Glutamatergic neuron (in vitro differentiated cells): Measurements from ENCODE around the gene SREBF2. TPM values are rescaled to one million over a fixed set of nuclear protein-coding genes. Genes with fewer than 3 reads are reported as not detected.

Experiments
- DNase-seq: peaks from one replicate; pipeline ENCODE4 v3.0.0; 2022
- H3K27ac Mint-ChIP-seq: one replicate; pipeline ENCODE4 v1.8.0; 2020; ENCODE audit warnings: mild to moderate bottlenecking, mixed read lengths, inconsistent platforms; ENCODE audit not compliant: unreplicated experiment
- H3K27me3 Mint-ChIP-seq: one replicate; pipeline ENCODE4 v1.8.0; 2020; ENCODE audit warnings: mild to moderate bottlenecking, moderate library complexity, mixed read lengths, inconsistent platforms; ENCODE audit not compliant: unreplicated experiment
- H3K36me3 Mint-ChIP-seq: one replicate; pipeline ENCODE4 v1.8.0; 2020; ENCODE audit warnings: mild to moderate bottlenecking, mixed read lengths, inconsistent platforms; ENCODE audit not compliant: unreplicated experiment
- H3K4me1 Mint-ChIP-seq: one replicate; pipeline ENCODE4 v1.8.0; 2020; ENCODE audit warnings: mild to moderate bottlenecking, low read depth, mixed read lengths, inconsistent platforms; ENCODE audit not compliant: unreplicated experiment
- H3K4me3 Mint-ChIP-seq: one replicate; pipeline ENCODE4 v1.8.0; 2020; ENCODE audit warnings: mild to moderate bottlenecking, mixed read lengths, inconsistent platforms; ENCODE audit not compliant: unreplicated experiment
- H3K9me3 Mint-ChIP-seq: one replicate; pipeline ENCODE4 v1.8.0; 2020; ENCODE audit warnings: mild to moderate bottlenecking, moderate library complexity, mixed read lengths, inconsistent platforms; ENCODE audit not compliant: unreplicated experiment
- total RNA-seq: library from RNA; stranded (reverse); fragmentation: NEBNext Ultra II Directional; extraction: Animal tissue kit (Norgen Biotek cat#: 25700); gene quantifications from one replicate; pipeline ENCODE4 v1.2.1, GENCODE V29; 2021; ENCODE audit not compliant: unreplicated experiment
- TF ChIP-seq, protein P1 (sequence below): fragments of 200-600 bp; sonication (generic); IDR thresholded peaks from one replicate; pipeline ENCODE4 v1.5.0; 2021; ENCODE audit not compliant: partially characterized antibody, unreplicated experiment

The SREBF2 gene
- total RNA-seq, 1 donor from 2014 or later = 291 TPM

DNA sequence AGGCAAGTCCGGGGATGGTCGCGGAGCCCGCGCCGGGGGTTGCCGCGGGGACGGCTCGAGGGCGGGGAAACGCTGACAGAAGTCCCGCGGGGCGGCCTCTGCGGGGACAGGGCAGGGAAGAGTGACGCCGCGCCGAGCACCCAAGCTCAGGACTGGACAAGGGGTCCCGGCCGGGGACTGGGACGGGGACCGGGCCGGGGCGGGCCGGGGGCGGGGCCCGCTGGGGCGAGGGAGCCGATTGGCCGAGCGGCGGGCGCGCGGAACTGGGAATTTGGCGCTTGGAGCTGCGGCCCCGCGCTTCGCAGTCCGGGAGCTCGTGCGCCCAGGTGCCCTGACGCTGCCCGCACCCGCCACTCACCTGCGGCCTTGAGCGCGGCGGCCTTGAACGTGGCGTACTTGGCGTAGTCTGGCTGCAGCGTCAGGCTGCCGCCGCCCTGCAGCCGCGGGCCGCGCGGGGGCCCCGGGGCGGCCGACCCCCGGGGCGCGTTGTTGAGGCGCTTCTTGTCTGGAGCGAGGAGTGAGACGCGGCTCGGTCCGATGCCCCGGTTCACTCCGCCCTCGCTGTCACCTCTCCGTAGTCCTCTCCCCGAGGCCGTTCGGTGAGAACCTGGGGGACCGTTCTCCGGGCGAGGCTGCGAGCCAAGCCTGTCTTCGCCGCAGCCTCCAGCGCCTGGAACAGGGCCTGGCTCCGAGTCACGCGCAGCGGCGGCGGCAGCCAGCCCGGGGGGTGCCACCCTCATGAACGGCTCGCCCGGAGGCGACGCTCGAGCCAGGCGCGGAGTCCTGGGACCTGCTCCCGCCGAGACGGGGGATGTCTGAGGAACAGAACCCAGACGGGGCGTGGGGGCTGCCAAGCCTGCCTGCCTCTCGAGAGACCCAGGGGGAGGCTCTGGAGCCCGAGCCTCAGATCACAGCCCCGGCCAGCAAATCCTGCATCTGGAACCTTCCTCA is 77.4 kb downstream of the SREBF2 start:
- H3K4me3 Mint-ChIP-seq = no peak overlapping the region
- H3K9me3 Mint-ChIP-seq = peaks cover 4% of the 10 kb centered on the region
- DNase-seq = peak; percentile 60
- H3K4me1 Mint-ChIP-seq = peaks cover 6% of the 10 kb centered on the region
- H3K36me3 Mint-ChIP-seq = no peaks in the 10 kb centered on the region
- TF ChIP-seq, protein P1, sequence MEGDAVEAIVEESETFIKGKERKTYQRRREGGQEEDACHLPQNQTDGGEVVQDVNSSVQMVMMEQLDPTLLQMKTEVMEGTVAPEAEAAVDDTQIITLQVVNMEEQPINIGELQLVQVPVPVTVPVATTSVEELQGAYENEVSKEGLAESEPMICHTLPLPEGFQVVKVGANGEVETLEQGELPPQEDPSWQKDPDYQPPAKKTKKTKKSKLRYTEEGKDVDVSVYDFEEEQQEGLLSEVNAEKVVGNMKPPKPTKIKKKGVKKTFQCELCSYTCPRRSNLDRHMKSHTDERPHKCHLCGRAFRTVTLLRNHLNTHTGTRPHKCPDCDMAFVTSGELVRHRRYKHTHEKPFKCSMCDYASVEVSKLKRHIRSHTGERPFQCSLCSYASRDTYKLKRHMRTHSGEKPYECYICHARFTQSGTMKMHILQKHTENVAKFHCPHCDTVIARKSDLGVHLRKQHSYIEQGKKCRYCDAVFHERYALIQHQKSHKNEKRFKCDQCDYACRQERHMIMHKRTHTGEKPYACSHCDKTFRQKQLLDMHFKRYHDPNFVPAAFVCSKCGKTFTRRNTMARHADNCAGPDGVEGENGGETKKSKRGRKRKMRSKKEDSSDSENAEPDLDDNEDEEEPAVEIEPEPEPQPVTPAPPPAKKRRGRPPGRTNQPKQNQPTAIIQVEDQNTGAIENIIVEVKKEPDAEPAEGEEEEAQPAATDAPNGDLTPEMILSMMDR = no peak
- H3K27ac Mint-ChIP-seq = no peak overlapping the region
- peaks cover 22% of the 10 kb centered on the region for H3K27me3 Mint-ChIP-seq

GRCh38 chr22:41911001-41911611 is 78.2 kb downstream of the SREBF2 start:
- no peak for DNase-seq
- Mint-ChIP-seq H3K4me3 (peak overlapping the region; percentile 21), H3K27me3 (peaks cover 30% of the 10 kb centered on the region), H3K36me3 (no peaks in the 10 kb centered on the region), H3K4me1 (peaks cover 8% of the 10 kb centered on the region), H3K27ac (no peak overlapping the region), H3K9me3 (peaks cover 8% of the 10 kb centered on the region)
- TF ChIP-seq, protein P1 = no peak

GRCh38 chr22:41912338-41913039 is 79.6 kb downstream of the SREBF2 start:
- TF ChIP-seq, protein P1 = no peak
- Mint-ChIP-seq H3K27me3 (peaks cover 37% of the 10 kb centered on the region), H3K36me3 (no peaks in the 10 kb centered on the region), H3K27ac (no peak overlapping the region), H3K4me3 (no peak overlapping the region), H3K4me1 (peaks cover 8% of the 10 kb centered on the region), H3K9me3 (peaks cover 5% of the 10 kb centered on the region)
- no peak for DNase-seq

DNA sequence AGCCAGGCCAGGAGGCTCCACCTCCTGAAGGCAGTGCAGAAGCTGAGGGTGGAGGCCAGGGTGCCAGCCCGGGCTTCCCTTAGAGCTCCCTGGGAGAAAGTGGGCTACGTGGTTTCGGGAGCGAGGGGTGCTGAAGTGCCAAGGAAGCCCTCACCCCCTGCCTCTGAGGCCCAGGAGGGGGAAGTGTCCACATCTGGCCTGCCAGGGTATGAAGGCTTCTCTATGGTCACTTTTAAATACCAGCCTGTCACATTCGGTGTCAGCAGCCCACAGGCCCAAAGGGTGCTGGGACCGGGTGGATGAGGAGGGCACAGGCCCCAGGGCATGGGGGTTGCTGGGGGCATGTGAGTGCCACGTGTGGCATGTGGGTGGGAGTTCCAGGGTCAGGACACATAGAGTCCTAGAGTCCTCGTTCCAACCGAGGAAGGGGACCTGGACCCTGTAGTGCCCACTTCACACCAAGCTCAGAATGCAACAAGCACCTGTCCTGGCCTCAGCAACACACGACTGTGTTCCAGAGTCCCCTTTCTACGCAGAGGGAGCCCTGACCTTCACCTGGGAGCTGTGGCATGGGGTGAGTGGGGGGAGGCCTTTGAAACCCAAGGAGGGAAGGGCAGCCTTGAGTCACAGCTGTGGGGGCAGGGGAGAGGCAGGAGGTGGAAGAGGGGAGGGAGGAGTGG is 80.3 kb downstream of the SREBF2 start:
- Mint-ChIP-seq H3K36me3 (no peaks in the 10 kb centered on the region), H3K4me3 (no peak overlapping the region), H3K9me3 (peaks cover 4% of the 10 kb centered on the region), H3K27me3 (peaks cover 38% of the 10 kb centered on the region), H3K4me1 (peaks cover 8% of the 10 kb centered on the region), H3K27ac (no peak overlapping the region)
- no peak for DNase-seq
- TF ChIP-seq, protein P1 = no peak
